GM18505 (cell line): ENCODE results near the gene SLC44A2.

Experiments
- ATAC-seq: cut with Tn5 transposase; IDR thresholded peaks from one replicate; pipeline ENCODE4 v1.9.1; 2021; ENCODE audit not compliant: unreplicated experiment
- POLR2A ChIP-seq: IDR thresholded peaks from 4 replicates; pipeline ENCODE4 v1.6.1; 2011; ENCODE audit warnings: borderline replicate concordance; ENCODE audit not compliant: insufficient read depth, insufficient read length; ENCODE audit errors: extremely low read depth

Gene SLC44A2

GRCh38 chr19:10625003-10625761, at the start of gene SLC44A2:
Gene SLC44A2, plus strand, starts transcription at chr19:10625553. Its CDS starts 81 bp downstream, at chr19:10625634.
- ATAC-seq: no peak
- no peak for TF ChIP-seq POLR2A

GRCh38 chr19:10577951-10578350, 47.4 kb upstream of the SLC44A2 start:
- ATAC-seq: no peak
- no peak for TF ChIP-seq POLR2A

- TF ChIP-seq POLR2A: no peak
- ATAC-seq: no peak
Measured at GRCh38 chr19:10580979-10581631, 44.2 kb upstream of the SLC44A2 start.

GRCh38 chr19:10582091-10582490, 43.3 kb upstream of the SLC44A2 start:
- TF ChIP-seq POLR2A: no peak

GRCh38 chr19:10583036-10583776, 42.1 kb upstream of the SLC44A2 start:
- TF ChIP-seq POLR2A: no peak
- no peak for ATAC-seq

More at GRCh38 chr19:10582091-10582490, 43.3 kb upstream of the SLC44A2 start:
- ATAC-seq: no peak

GRCh38 chr19:10586396-10586795, 39.0 kb upstream of the SLC44A2 start:
- ATAC-seq: no peak
- no peak for TF ChIP-seq POLR2A

- no peak for ATAC-seq
- no peak for TF ChIP-seq POLR2A
Measured at GRCh38 chr19:10587022-10587838, 38.1 kb upstream of the SLC44A2 start, which contains the start of gene AP1M2. Gene AP1M2, minus strand, starts transcription at chr19:10587312. Its CDS starts 81 bp downstream, at chr19:10587231.

GRCh38 chr19:10587839-10588150, 37.6 kb upstream of the SLC44A2 start:
- no peak for TF ChIP-seq POLR2A
- no peak for ATAC-seq

- ATAC-seq: no peak
Measured at GRCh38 chr19:10593148-10593547, 32.2 kb upstream of the SLC44A2 start.

GRCh38 chr19:10593820-10594637, 31.3 kb upstream of the SLC44A2 start:
- TF ChIP-seq POLR2A: no peak
- peak; percentile 40 for ATAC-seq

More at GRCh38 chr19:10593148-10593547, 32.2 kb upstream of the SLC44A2 start:
- no peak for TF ChIP-seq POLR2A

- ATAC-seq: no peak
- TF ChIP-seq POLR2A: no peak
Measured at GRCh38 chr19:10600149-10600548, 25.2 kb upstream of the SLC44A2 start.

GRCh38 chr19:10601999-10602329, 23.4 kb upstream of the SLC44A2 start:
- no peak for ATAC-seq
- TF ChIP-seq POLR2A: no peak
